HG03135 (cell line): ENCODE data around the gene DNAH17.

Experiments used
- ATAC-seq: cut with Tn5 transposase; IDR thresholded peaks from one replicate; pipeline ENCODE4 v1.9.1; 2021; ENCODE audit warnings: mild to moderate bottlenecking, moderate library complexity; ENCODE audit not compliant: unreplicated experiment

DNAH17 gene

GRCh38 chr17:78458736-78459335 lies 118.4 kb downstream of the DNAH17 start:
- ATAC-seq: no peak

- no peak for ATAC-seq
Measured at GRCh38 chr17:78458091-78458490, 119.1 kb downstream of the DNAH17 start.

GRCh38 chr17:78454346-78454745 lies 122.8 kb downstream of the DNAH17 start:
- ATAC-seq: no peak

GRCh38 chr17:78451753-78452152 lies 125.4 kb downstream of the DNAH17 start:
- ATAC-seq: no peak

- ATAC-seq: no peak
Measured at GRCh38 chr17:78450696-78451345, 126.4 kb downstream of the DNAH17 start.

GRCh38 chr17:78449983-78450595 lies 127.1 kb downstream of the DNAH17 start:
- no peak for ATAC-seq

GRCh38 chr17:78448356-78448993 lies 128.7 kb downstream of the DNAH17 start:
- ATAC-seq: no peak

- no peak for ATAC-seq
Measured at GRCh38 chr17:78446833-78447232, 130.4 kb downstream of the DNAH17 start.

GRCh38 chr17:78444392-78444791 lies 132.8 kb downstream of the DNAH17 start:
- ATAC-seq: no peak

GRCh38 chr17:78442648-78443218 lies 134.5 kb downstream of the DNAH17 start:
- no peak for ATAC-seq

- ATAC-seq: no peak
Measured at GRCh38 chr17:78441271-78441971, 135.8 kb downstream of the DNAH17 start.

GRCh38 chr17:78438694-78439325 lies 138.4 kb downstream of the DNAH17 start:
- no peak for ATAC-seq

GRCh38 chr17:78438271-78438691 lies 138.9 kb downstream of the DNAH17 start:
- no peak for ATAC-seq

GRCh38 chr17:78437508-78438169 lies 139.6 kb downstream of the DNAH17 start:
- ATAC-seq: no peak

- no peak for ATAC-seq
Measured at GRCh38 chr17:78435330-78436005, 141.7 kb downstream of the DNAH17 start.

GRCh38 chr17:78434455-78435329 lies 142.5 kb downstream of the DNAH17 start:
- ATAC-seq: no peak

- no peak for ATAC-seq
Measured at GRCh38 chr17:78433780-78434335, 143.3 kb downstream of the DNAH17 start.
